NCI-H146 (cell line): Measurements from ENCODE around the gene QTRT2.

ENCODE experiments used
- DNase-seq: peaks from one replicate; lab custom pipeline; 2025; lab: John Stamatoyannopoulos, UW

QTRT2 gene

DNA sequence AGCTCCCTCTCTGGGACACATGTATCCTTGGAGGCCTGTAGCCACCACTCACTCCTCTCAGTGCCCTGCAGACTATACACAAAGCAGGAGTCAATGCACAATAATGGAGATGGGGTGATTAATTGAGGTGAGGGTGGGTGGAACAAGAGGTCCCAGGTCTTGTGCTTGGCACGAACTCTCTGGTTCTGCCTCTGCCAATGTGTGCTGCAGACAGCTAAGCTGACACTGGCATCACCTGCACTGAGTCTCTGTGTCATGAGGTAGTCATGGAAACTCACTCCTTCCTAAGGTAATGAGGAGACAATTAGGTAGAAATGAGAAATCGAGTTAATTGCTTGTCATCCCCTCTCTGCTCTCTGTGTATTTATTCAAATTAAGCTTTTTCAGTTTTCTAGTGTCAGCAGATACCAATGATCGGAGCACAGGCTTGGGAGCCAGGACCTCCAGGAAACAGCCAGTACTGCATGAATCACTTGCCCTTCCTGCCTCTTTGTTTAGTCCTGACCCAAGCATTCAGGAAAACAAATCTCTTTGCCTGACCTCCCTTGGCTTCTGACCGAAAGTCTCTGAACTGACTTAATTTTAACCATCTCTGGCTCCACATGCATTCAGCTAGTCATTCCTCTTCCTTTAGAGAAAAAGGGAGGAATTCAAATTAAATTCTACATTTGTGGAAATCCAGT is 65.6 kb downstream of the QTRT2 start:
- peak; percentile 50 for DNase-seq

DNA sequence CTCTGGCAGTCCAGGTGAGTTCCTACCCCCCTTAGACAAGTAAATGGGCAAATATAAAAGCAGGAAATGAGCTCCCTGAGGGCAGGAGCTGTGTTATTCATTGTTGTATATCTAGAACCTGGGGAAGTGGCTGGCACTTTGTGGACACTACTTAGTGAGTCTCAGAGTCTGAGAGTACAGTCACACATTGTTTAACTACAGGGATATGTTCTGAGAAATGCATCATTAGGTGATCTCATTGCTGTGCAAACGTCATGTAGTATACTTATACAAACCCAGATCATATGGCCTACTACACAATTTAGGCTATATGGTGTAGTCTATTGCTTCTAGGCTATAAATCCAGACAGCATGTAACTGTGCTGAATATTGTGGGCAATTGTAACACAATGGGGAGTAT is 69.9 kb downstream of the QTRT2 start:
- DNase-seq, result no peak

DNA sequence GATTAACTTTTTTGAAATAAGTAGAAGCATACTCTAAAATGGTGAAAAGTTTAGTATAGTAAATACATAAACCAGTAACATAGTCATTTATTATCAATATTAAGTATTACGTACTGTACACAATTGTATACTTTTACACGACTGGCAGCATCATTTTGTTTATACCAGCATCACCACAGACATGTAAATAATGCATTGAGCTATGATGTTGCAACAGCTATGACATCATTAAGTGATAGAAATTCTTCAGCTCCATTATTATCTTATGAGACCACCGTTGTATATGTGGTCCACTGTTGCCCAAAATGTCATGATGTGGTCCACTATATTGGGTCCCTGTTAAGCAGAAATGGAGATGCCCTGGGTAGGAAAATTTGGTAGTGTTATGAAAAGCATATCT is 71.0 kb downstream of the QTRT2 start:
- DNase-seq, result no peak

DNA sequence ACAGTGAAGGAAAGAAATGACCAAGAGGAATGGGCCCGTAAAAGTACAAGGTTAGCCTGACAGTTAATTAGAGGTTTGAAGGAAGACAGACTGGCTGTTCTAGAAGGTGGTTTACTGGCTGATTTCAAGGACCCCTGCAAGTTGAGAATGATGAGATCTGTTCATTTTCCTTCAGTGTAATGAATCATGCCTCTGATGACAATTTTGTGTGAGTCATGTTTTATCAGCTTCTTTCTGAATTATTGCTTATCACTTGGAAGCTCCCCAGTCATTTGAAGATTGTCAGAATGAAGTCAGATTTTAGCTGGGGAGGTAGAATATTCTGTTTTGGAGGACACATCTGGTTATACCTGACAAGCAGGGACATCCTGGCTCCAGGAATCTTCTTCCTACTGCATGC is 71.7 kb downstream of the QTRT2 start:
- DNase-seq, result no peak

DNA sequence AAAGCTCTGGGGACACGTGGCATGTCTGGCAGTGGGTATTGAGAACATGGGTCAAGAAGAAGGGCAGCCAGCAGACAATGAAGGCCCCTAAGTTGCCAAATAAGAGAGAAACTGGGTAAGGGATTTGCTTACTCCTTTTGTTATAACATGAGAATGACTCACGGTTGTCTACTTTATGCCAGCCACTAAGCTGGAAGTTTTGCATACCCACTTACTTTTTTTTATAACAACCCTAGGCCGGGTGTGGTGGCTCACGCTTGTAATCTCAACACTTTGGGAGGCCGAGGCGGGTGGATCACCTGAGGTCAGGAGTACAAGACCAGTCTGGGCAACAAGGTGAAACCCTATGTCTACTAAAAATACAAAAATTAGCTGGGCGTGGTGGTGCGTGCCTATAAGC is 72.3 kb downstream of the QTRT2 start:
- DNase-seq, result no peak

DNA sequence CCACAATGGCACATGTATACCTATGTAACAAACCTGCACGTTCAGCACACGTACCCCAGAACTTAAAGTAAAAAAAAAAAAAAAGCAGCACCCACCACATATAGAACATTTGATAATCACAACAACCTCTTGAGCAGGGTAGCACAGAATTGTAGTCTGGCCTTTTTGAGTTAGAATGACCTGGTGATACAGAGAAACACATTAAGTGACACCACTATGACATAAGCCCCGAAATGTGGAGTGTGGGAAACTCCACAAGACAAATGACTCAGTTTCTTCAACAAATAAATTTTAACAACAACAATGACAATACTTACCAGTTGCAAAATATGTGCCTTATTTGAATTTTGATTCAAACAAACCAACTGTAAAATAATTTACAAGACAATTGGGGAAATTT is 76.0 kb downstream of the QTRT2 start:
- no peak for DNase-seq

DNA sequence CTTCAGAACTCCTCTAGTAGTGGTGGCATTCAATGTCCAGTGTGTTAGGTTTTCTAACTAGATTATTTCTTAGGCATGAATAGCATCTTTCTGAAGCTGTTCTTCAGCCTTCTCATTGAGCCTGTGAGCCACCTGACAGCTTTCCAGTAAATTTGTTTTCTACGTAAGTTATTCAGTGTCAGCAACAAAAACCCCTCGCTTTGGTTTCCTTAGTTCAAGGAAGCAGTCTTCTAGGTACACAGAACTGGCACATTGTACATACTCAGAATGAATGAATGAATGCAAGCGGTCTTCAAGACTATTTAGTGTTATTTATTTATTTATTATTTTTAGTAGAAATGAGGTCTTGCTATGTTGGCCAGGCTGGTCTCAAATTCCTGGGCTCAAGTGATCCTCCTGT is 77.4 kb downstream of the QTRT2 start:
- DNase-seq, result no peak
